Mononuclear cell (primary cell): ENCODE data around the gene SCPEP1. TPM values are rescaled to one million over a fixed set of nuclear protein-coding genes. Genes with fewer than 3 reads are reported as not detected.
A peak's percentile ranks its signal among the peaks of the same experiment; 100 is the strongest.
"Not testable (repeated sequence)": the region's sequence is repeated elsewhere in the genome, so short reads cannot be mapped to it uniquely, and the experiment has no call there.

Source experiments
- H3K27me3 ChIP-seq: 2 replicates; pipeline ENCODE4 v1.6.0; 2011; ENCODE audit warnings: low read length, control low read depth; ENCODE audit not compliant: insufficient read depth
- H3K4me1 ChIP-seq: 2 replicates; pipeline ENCODE4 v1.5.1; 2011; ENCODE audit warnings: mild to moderate bottlenecking, low read length, control low read depth; ENCODE audit not compliant: insufficient read depth
- H3K4me3 ChIP-seq: 2 replicates; pipeline ENCODE4 v1.5.1; 2011; ENCODE audit warnings: mild to moderate bottlenecking, low read length, moderate library complexity
- H3K9me3 ChIP-seq: 2 replicates; pipeline ENCODE4 v1.5.1; 2011; ENCODE audit warnings: low read depth, mild to moderate bottlenecking, control low read depth, low read length
- total RNA-seq: library from RNA; depleted of rRNA; stranded (reverse); fragments of >200 nt; gene quantifications from one replicate; pipeline ENCODE4 v1.2.3, GENCODE V29; 2012

Gene SCPEP1, protein sequence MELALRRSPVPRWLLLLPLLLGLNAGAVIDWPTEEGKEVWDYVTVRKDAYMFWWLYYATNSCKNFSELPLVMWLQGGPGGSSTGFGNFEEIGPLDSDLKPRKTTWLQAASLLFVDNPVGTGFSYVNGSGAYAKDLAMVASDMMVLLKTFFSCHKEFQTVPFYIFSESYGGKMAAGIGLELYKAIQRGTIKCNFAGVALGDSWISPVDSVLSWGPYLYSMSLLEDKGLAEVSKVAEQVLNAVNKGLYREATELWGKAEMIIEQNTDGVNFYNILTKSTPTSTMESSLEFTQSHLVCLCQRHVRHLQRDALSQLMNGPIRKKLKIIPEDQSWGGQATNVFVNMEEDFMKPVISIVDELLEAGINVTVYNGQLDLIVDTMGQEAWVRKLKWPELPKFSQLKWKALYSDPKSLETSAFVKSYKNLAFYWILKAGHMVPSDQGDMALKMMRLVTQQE
- 106 TPM for total RNA-seq

DNA sequence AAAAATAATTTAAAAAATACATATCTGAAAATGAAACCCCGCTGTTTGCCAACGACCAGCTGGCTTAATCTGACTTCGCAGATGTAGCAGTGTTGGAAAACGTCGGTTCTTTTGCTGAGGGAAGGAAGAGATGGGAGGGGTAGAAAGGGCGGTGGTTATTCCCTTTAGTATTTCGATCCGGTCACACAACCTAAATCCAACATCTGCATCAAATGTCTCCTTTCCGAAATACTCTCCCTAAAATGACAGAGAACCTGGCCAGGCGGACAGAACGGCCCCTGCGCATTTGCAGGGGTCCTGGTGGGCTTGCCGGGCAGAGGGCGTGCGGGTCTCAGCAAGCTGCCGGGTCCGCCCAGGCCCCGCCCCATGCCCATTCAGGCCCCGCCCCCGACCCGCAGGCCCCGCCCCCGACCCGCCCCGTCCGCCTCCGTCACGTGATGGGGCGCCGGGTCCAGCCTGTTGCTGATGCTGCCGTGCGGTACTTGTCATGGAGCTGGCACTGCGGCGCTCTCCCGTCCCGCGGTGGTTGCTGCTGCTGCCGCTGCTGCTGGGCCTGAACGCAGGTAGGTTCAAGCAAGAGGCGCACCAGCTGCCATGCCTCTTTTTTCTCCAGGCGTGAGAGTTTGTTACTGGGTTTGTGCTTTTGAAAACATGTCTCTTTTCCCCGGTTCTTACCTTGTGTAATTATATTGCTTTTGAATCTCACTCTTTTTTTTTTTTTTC is at the start of gene SCPEP1:
Gene SCPEP1 (plus strand): TSS at position 459 of the 723 bp plus-strand sequence. CDS start 29 bp downstream, at position 488.
- no peaks in the 10 kb centered on the region for H3K27me3 ChIP-seq
- peaks cover 44% of the 10 kb centered on the region for H3K4me1 ChIP-seq
- peak within 1 kb of the TSS; percentile 60 for H3K4me3 ChIP-seq
- no peaks in the 10 kb centered on the region for H3K9me3 ChIP-seq

DNA sequence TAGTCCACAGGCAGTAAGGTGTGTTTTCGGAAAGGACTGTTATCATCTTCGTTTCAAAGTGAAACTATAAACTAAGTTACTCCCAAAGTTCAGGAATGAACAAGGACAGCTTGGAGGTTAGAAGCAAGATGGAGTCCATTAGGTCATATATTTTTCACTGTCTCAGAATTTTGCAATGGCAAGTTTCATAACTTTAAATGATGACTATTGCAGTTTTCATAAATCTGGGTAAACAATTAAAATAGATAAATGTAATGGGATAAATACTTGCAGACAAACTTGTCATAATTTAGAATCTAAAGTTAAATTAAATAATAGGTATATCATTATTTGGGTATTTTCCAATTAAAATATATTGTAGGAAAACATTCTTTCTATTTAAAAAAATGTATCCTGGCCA is 49.3 kb upstream of the SCPEP1 start:
- Histone ChIP-seq H3K4me3 (no peak overlapping the region), H3K4me1 (no peaks in the 10 kb centered on the region), H3K9me3 (peaks cover 13% of the 10 kb centered on the region), H3K27me3 (no peaks in the 10 kb centered on the region)

DNA sequence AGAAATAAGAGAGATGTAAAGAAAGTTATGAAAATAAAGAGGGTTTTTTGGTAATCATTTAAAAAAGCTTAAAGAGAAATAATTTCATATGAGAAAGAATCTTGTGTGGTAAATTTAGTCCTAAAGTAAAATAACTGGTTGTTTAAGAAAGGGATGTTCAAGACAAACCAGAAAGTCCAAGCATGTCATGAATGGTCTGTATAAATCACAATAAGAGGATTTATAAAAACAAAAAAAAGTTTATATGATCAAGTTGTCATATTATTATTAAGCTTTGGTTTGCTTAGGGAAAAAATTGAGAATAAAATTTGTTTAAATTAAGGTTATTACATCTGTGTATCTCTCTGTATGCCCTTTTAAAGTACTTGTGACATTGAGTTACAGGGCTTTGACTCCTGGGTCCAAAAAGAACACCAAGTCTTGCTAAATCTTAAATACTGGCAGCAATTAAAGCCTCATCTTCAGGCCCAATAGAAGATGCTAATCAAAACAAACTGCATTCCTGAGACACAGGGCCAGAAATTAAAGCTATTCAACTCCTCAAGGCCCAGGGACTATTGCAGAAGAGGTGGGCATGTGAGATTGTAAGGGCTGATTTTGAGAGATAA is 48.5 kb upstream of the SCPEP1 start:
- H3K4me3 ChIP-seq, result no peak overlapping the region
- peaks cover 13% of the 10 kb centered on the region for H3K9me3 ChIP-seq
- no peaks in the 10 kb centered on the region for H3K27me3 ChIP-seq
- no peaks in the 10 kb centered on the region for H3K4me1 ChIP-seq

DNA sequence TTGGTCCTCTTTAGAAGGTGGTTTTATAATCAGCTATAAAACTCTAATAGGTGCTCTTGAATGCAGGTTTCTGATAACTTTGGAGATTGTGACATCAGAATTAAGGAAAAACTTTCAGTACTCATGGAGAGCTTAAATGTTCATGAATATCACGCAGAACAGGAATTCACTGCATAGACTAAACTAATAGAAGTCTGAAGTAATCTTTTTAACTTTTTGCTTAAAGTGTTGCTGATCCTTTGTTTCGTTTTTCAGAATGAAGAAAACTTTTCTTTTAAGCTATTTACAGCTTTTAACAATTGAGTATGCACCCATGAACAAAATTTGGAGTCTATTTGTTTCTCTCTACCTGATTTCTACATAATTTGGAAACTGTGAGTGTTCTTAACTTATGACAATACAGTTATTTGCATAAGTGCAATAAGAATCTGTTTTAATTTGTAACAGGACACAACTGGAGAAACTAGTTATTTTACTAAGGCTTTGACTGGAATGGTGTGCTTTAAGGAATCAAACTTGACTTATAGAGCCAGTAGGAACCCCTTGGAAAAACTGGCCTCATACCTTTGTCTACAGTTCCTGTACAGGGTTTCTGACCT is 47.1 kb upstream of the SCPEP1 start:
- no peak overlapping the region for H3K4me3 ChIP-seq
- H3K9me3 ChIP-seq, result peaks cover 13% of the 10 kb centered on the region
- H3K4me1 ChIP-seq, result no peaks in the 10 kb centered on the region
- H3K27me3 ChIP-seq, result no peaks in the 10 kb centered on the region

DNA sequence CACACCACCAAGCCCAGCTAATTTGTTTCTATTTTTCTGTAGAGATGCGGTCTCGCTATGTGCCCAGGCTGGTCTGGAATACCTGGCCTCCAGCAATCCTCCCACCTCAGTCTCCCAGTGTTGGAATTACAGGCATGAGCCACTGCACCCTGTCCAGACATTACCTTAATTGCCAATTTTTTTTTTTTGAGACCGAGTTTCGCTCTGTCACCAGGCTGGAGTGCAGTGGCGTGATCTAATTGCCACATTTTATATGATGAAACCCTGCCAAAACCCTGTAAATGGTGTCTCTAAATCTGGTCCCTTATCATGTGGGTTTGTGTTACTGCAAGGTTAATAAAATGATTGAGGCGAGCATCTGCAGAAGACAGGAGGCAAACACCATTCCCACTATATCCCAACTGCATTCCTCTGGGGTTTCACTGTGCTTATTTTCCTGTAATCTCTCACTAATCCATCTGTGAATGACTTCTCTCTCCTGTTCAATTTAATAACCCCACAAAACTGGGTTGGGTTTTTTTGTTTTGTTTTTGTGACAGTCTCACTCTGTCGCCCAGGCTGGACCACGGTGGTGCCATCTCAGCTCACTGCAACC is 44.7 kb upstream of the SCPEP1 start:
- Histone ChIP-seq H3K27me3 (no peaks in the 10 kb centered on the region), H3K9me3 (peaks cover 13% of the 10 kb centered on the region), H3K4me1 (no peaks in the 10 kb centered on the region), H3K4me3 (no peak overlapping the region)

DNA sequence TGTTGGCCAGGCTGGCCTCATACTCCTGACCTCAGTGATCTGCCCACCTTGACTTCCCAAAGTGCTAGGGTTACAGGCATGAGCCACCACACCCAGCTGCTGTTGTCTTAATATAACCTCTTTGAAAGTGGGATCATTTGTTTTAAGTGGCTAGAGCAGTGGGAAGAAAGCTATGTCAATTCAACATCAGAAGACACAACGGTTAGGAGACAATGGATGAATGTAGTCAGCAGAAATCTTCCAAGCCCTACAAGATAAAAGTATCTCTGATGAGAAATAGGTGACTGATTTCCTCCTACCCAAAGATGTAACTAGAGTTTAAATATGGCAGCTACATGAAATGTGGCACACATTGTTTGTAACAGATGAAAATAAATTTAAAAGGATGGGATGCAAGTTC is 44.1 kb upstream of the SCPEP1 start:
- Histone ChIP-seq H3K4me1 (no peaks in the 10 kb centered on the region), H3K4me3 (no peak overlapping the region), H3K27me3 (no peaks in the 10 kb centered on the region), H3K9me3 (peaks cover 13% of the 10 kb centered on the region)

DNA sequence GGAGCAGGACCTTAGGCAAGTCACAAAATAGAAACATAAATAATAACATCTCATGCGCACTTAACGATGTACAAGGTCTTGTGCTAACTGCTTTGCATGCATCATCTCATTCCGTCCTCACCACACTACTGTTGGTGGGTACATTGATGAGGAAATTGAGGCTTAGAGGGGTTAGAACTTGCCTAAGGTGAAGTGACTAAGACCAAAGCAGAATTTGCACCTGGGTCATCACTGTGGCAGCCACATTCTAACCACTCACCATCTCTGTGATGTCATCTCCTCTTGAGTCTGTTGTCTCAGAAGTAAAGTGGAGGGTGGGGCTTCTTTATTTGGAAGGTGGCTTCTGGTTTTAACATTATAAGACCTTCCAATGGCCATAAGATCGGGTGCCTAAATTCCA is 43.7 kb upstream of the SCPEP1 start:
- H3K4me1 ChIP-seq, result no peaks in the 10 kb centered on the region
- H3K9me3 ChIP-seq, result peaks cover 13% of the 10 kb centered on the region
- no peak overlapping the region for H3K4me3 ChIP-seq
- H3K27me3 ChIP-seq, result no peaks in the 10 kb centered on the region

DNA sequence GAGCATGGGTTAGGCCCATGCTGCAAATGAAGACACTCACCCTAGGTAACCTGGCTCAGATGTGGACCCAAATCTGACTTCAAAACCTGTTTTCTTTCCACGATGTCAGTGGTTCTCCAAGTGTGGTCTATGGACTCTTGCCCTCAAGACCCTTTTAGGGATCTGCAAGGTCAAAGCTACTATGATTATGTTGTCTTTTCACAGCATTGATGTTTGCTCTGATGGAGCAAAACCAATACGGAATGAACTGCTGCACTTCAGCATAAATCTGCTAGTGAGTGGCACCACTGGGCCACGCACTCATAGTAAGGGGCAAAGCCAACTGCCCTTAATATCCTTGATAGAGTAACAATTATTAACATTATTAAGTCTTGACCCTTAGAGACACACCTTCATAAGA is 42.5 kb upstream of the SCPEP1 start:
- Histone ChIP-seq H3K27me3 (no peaks in the 10 kb centered on the region), H3K9me3 (peaks cover 9% of the 10 kb centered on the region), H3K4me3 (no peak overlapping the region), H3K4me1 (no peaks in the 10 kb centered on the region)

DNA sequence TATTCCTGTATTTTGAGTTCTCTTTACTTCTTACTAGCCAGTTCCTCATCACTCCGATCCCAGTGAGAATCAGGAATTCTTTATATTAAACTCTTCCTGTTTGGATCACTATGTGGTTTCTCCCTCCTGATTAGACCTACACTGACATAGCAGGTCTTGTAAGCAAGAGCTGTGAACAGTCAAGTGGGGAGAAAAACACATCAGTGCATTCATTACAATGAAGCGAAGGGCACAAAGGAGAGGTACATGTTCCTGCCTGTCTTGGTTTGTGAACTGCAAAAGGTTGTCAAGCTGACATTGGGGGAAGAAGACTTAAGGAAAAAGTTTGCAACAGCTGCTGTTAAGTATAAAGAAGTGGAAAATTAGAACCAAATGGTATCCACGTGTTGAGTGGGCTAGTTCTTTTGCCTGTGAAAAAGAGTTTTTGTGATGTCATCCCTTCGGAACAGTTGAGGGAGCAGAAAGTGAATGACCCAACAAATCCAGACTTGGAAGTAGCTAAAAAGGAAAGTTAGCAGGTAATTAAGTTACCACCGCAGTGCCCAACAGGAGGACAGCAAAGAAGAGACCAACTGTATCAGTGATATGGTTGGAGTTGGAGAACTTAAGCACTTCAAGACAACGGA is 41.1 kb upstream of the SCPEP1 start:
- Histone ChIP-seq H3K4me1 (no peaks in the 10 kb centered on the region), H3K9me3 (no peaks in the 10 kb centered on the region), H3K27me3 (no peaks in the 10 kb centered on the region), H3K4me3 (no peak overlapping the region)

DNA sequence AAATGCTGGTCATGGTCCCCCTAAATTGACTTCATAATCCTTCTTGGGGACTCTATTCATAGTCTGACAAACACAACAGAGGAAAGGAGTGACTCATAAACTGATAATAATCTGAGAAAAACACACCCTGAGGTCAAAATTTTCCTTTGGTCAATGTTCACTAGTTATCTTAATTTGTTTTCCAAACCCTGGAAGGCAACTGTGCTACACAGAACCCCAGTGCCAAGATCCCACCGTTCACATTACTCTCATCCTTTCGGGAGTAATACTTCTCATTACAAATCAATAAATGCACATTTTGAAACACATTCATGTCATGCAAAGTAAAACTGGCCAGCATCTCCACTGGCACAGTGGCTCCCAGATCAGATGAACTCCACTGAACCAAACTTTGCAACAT is 40.2 kb upstream of the SCPEP1 start:
- Histone ChIP-seq H3K4me3 (no peak overlapping the region), H3K9me3 (no peaks in the 10 kb centered on the region), H3K4me1 (no peaks in the 10 kb centered on the region), H3K27me3 (no peaks in the 10 kb centered on the region)

DNA sequence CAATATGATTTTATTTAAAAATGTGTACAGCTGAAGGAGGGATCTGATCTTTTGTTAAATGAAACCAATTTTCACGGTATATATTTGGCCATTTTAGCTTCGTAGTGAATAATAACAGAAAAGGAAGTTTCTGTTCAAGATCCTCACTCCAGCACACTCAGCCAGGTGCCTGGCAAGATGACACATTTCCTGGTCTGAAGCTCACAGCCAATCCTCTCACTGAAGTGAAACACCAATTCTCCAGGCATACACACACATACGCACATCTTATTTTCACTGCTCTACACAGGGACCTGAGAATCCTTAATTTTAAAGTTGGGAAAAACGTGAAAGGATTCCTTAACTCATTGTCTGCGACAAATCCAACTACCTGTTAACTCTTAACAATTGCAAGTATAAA is 39.7 kb upstream of the SCPEP1 start:
- not testable (repeated sequence) for H3K4me1 ChIP-seq, H3K4me3 ChIP-seq, H3K9me3 ChIP-seq, H3K27me3 ChIP-seq

DNA sequence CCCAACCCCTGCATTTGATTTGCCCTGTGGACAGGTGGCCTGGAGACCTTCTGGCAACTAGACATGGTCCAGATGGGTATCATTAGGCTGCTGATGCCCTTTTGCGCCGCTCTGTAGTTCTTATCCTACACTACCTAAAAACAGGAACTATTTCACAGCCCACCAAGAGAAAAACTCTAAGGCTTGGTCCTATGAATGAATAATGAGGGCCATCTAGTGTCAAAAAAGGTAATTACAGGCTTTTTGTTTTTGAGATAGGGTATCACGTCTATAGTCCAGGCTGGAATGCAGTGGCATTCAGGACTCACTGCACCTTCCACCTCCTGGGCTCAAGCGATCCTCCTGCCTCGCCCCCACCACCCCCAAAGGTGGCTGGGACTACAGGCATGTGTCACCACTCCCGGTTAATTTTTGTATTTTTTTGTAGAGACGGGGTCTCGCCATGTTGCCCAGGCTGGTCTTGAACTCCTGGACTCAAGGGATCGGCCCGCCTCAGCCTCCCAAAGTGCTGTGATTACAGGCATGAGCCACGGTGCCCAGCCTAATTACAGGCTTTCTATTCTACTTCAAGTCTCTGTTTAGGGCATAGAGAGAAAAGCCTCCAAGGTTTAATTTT is 38.0 kb upstream of the SCPEP1 start:
- Histone ChIP-seq H3K4me3 (no peak overlapping the region), H3K4me1 (no peaks in the 10 kb centered on the region), H3K9me3 (no peaks in the 10 kb centered on the region), H3K27me3 (no peaks in the 10 kb centered on the region)

DNA sequence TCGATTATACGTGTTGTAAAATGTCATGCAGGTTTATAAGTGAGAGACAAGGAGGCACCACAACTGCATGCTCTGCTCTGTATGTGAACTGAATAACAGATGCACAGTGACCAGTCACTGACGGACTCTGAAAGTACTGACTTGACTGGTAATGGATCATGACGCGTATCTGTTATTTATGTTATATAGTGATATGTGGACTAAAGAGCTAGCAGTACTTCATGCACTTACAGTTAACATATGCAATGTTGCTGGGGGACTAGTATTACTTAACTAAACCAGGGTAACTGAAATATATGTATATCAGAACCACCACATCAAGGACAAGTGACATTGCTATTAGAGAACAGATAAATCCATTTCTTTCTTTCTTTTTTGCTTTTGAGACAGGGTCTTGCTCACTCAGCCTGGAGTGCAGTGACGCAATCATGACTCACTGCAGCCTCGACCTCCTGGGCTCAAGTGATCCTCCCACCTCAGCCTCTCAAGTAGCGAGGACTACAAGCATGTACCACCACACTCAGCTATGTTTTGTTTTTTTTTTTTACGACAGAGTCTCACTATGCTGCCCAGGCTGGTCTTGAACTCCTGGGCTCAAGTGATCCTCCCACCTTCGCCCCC is 34.3 kb upstream of the SCPEP1 start:
- Histone ChIP-seq H3K4me1 (no peaks in the 10 kb centered on the region), H3K4me3 (no peak overlapping the region), H3K27me3 (no peaks in the 10 kb centered on the region), H3K9me3 (no peaks in the 10 kb centered on the region)
